CD4-positive, alpha-beta memory T cell (primary cell): ENCODE measurements around the gene MAP3K7CL. TPM values are rescaled to one million over a fixed set of nuclear protein-coding genes. Genes with fewer than 3 reads are reported as not detected.
"Not testable (repeated sequence)": the region's sequence is repeated elsewhere in the genome, so short reads cannot be mapped to it uniquely, and the experiment has no call there.

ENCODE experiments used
- CTCF ChIA-PET: fragments of 350-600 bp; sonication (Branson Sonifier 250); formaldehyde crosslinking; loops from one replicate; lab custom pipeline; 2021; ENCODE audit warnings: inconsistent platforms; ENCODE audit not compliant: partially characterized antibody; lab: Charles Lee
- POLR2A ChIA-PET: fragments of 350-600 bp; sonication (Branson Sonifier 250); formaldehyde crosslinking; loops from one replicate; lab custom pipeline; 2021; ENCODE audit not compliant: partially characterized antibody; lab: Charles Lee
- DNase-seq, 5 donors: peaks; one replicate each; pipeline versions ENCODE4 v3.0.0 to v3.0.0-alpha.2; 2020 to 2022; ENCODE audit warnings: mixed read lengths in 1 of 5
- H3K27ac ChIP-seq: one replicate; pipeline ENCODE4 v1.7.0; 2013; ENCODE audit warnings: low read depth, low read length
- H3K27me3 ChIP-seq: 2 replicates; pipeline ENCODE4 v1.7.0; 2013; ENCODE audit warnings: mild to moderate bottlenecking, low read length, moderate library complexity; ENCODE audit not compliant: insufficient read depth
- H3K36me3 ChIP-seq: 2 replicates; pipeline ENCODE4 v1.7.0; 2013; ENCODE audit warnings: mild to moderate bottlenecking, low read length, moderate library complexity; ENCODE audit not compliant: insufficient read depth
- H3K4me1 ChIP-seq: 2 replicates; pipeline ENCODE4 v1.7.0; 2013; ENCODE audit warnings: mild to moderate bottlenecking, low read length, moderate library complexity; ENCODE audit not compliant: insufficient read depth
- H3K4me3 ChIP-seq, 2 donors: one replicate each; pipeline ENCODE4 v1.7.0; 2013; ENCODE audit warnings: low read length in 2 of 2, mild to moderate bottlenecking in 1 of 2
- H3K9me3 ChIP-seq, 2 donors: one replicate each; pipeline ENCODE4 v1.7.0; 2013; ENCODE audit warnings: low read length in 2 of 2, control low read depth in 1 of 2; ENCODE audit not compliant: control insufficient read depth in 1 of 2
- H3K27ac Mint-ChIP-seq, 7 donors: one replicate each; pipeline ENCODE4 v1.8.0; 2020 to 2021; ENCODE audit warnings: mixed read lengths in 7 of 7, mild to moderate bottlenecking in 6 of 7, inconsistent platforms in 3 of 7, moderate library complexity in 3 of 7
- H3K27me3 Mint-ChIP-seq, 2 donors: one replicate each; pipeline ENCODE4 v1.8.0; 2020 to 2021; ENCODE audit warnings: mixed read lengths in 2 of 2
- H3K36me3 Mint-ChIP-seq, 2 donors: one replicate each; pipeline ENCODE4 v1.8.0; 2020 to 2021; ENCODE audit warnings: mixed read lengths in 2 of 2, inconsistent platforms in 1 of 2, mild to moderate bottlenecking in 1 of 2
- H3K4me1 Mint-ChIP-seq, 4 donors: one replicate each; pipeline ENCODE4 v1.8.0; 2020 to 2021; ENCODE audit warnings: mixed read lengths in 4 of 4, mild to moderate bottlenecking in 1 of 4
- H3K4me3 Mint-ChIP-seq, 8 donors: one replicate each; pipeline ENCODE4 v1.8.0; 2020 to 2021; ENCODE audit warnings: mixed read lengths in 8 of 8, mild to moderate bottlenecking in 7 of 8, moderate library complexity in 6 of 8, inconsistent platforms in 3 of 8
- H3K9me3 Mint-ChIP-seq, 8 donors: one replicate each; pipeline ENCODE4 v1.8.0; 2020 to 2021; ENCODE audit warnings: mixed read lengths in 8 of 8, mild to moderate bottlenecking in 5 of 8, inconsistent platforms in 3 of 8, moderate library complexity in 1 of 8
- intact Hi-C: fragments of 100-400 bp; cut with micrococcal nuclease; formaldehyde crosslinking; loops from one replicate; pipeline ENCODE4 v1.15.1; 2023
- polyA plus RNA-seq, 2 donors: library from polyadenylated mRNA; unstranded; fragments of 300-500 nt; fragmentation: Illumina TruSeq; gene quantifications; one replicate each; pipeline ENCODE4 v1.2.3, GENCODE V29; 2021
- total RNA-seq, 2 experiments: library from RNA; stranded (reverse); gene quantifications; one replicate each; pipeline ENCODE4 v1.2.3, GENCODE V29; 2021

Gene MAP3K7CL
- total and polyA plus RNA-seq, 4 experiments from 2014 or later, result 2.8 to 10.3 (median 7.4) TPM

GRCh38 chr21:29155933-29156260, 25.5 kb downstream of the MAP3K7CL start:
- no peaks in the 10 kb centered on the region for H3K27me3 ChIP-seq
- H3K27ac ChIP-seq, result no peak overlapping the region
- no peak overlapping the region for H3K4me3 ChIP-seq
- H3K9me3 ChIP-seq, result no peaks in the 10 kb centered on the region
- DNase-seq, result no peak
- no peaks in the 10 kb centered on the region for H3K27me3 Mint-ChIP-seq
- H3K36me3 Mint-ChIP-seq, result peaks cover 9 to 25% of the 10 kb centered on the region in 2 donors
- H3K36me3 ChIP-seq, result no peaks in the 10 kb centered on the region
- no peaks in the 10 kb centered on the region for H3K9me3 Mint-ChIP-seq
- H3K4me3 Mint-ChIP-seq, result no peak overlapping the region
- CTCF ChIA-PET, result interaction anchor here (1.1 kb wide), 1 partner anchor 17 kb away, joined by 3 read pairs; no protein-coding TSS in a partner anchor
- no peaks in the 10 kb centered on the region for H3K4me1 Mint-ChIP-seq
- no peaks in the 10 kb centered on the region for H3K4me1 ChIP-seq
- intact Hi-C loops, result no loop called here
- POLR2A ChIA-PET, result no interaction called here
- no peak overlapping the region for H3K27ac Mint-ChIP-seq

- Mint-ChIP-seq H3K36me3 (peaks cover 9 to 23% of the 10 kb centered on the region in 2 donors), H3K27me3 (no peaks in the 10 kb centered on the region), H3K9me3 (no peaks in the 10 kb centered on the region), H3K4me3 (no peak overlapping the region), H3K4me1 (no peaks in the 10 kb centered on the region), H3K27ac (no peak overlapping the region)
- H3K36me3 ChIP-seq, result no peaks in the 10 kb centered on the region
- no peak overlapping the region for H3K4me3 ChIP-seq
- ChIA-PET POLR2A (no interaction called here), CTCF (no interaction called here)
- H3K9me3 ChIP-seq, result no peaks in the 10 kb centered on the region
- intact Hi-C loops, result no loop called here
- no peak for DNase-seq
- H3K27me3 ChIP-seq, result no peaks in the 10 kb centered on the region
- no peak overlapping the region for H3K27ac ChIP-seq
- H3K4me1 ChIP-seq, result no peaks in the 10 kb centered on the region
Observed at GRCh38 chr21:29157080-29157479, 26.6 kb downstream of the MAP3K7CL start.

DNA sequence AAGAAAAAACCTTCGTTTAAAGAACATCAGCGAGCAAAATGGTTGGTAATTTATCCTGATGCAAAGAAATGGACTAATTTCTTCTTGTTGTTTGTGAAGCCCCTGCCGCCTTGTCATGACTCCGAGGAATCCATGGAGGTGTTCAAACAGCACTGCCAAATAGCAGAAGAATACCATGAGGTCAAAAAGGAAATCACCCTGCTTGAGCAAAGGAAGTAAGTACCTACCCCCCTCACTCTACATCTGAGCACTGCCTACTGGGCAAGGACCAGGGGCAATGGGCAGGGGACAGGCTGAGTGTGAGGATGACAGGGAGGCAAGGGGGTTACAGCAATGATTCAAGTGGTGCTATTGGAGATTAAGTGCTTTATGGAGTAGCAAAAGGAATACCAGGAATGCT, 29.4 kb downstream of the MAP3K7CL start:
- no peaks in the 10 kb centered on the region for H3K4me1 ChIP-seq
- intact Hi-C loops, result no loop called here
- H3K27me3 ChIP-seq, result no peaks in the 10 kb centered on the region
- H3K9me3 ChIP-seq, result no peaks in the 10 kb centered on the region
- ChIA-PET POLR2A (no interaction called here), CTCF (no interaction called here)
- no peak overlapping the region for H3K4me3 ChIP-seq
- peaks cover 0 to 13% of the 10 kb centered on the region in 2 donors for H3K36me3 Mint-ChIP-seq
- H3K27ac ChIP-seq, result no peak overlapping the region
- H3K4me1 Mint-ChIP-seq, result no peaks in the 10 kb centered on the region
- H3K9me3 Mint-ChIP-seq, result no peaks in the 10 kb centered on the region
- no peak overlapping the region for H3K4me3 Mint-ChIP-seq
- DNase-seq, result no peak
- H3K27me3 Mint-ChIP-seq, result no peaks in the 10 kb centered on the region
- H3K27ac Mint-ChIP-seq, result no peak overlapping the region
- H3K36me3 ChIP-seq, result no peaks in the 10 kb centered on the region

- H3K36me3 Mint-ChIP-seq, result peaks cover 4 to 14% of the 10 kb centered on the region in 2 donors
- H3K36me3 ChIP-seq, H3K4me3 ChIP-seq, H3K4me1 ChIP-seq, H3K27ac ChIP-seq, H3K9me3 ChIP-seq, POLR2A ChIA-PET, H3K4me1 Mint-ChIP-seq, H3K27ac Mint-ChIP-seq, DNase-seq, H3K4me3 Mint-ChIP-seq, H3K27me3 ChIP-seq, H3K9me3 Mint-ChIP-seq, H3K27me3 Mint-ChIP-seq, intact Hi-C loops: not testable (repeated sequence)
- CTCF ChIA-PET, result interaction anchor here (0.7 kb wide), 2 partner anchors 8 to 555 kb away, joined by 3 read pairs; no protein-coding TSS in a partner anchor
Observed at GRCh38 chr21:29162825-29163224, 32.4 kb downstream of the MAP3K7CL start.

DNA sequence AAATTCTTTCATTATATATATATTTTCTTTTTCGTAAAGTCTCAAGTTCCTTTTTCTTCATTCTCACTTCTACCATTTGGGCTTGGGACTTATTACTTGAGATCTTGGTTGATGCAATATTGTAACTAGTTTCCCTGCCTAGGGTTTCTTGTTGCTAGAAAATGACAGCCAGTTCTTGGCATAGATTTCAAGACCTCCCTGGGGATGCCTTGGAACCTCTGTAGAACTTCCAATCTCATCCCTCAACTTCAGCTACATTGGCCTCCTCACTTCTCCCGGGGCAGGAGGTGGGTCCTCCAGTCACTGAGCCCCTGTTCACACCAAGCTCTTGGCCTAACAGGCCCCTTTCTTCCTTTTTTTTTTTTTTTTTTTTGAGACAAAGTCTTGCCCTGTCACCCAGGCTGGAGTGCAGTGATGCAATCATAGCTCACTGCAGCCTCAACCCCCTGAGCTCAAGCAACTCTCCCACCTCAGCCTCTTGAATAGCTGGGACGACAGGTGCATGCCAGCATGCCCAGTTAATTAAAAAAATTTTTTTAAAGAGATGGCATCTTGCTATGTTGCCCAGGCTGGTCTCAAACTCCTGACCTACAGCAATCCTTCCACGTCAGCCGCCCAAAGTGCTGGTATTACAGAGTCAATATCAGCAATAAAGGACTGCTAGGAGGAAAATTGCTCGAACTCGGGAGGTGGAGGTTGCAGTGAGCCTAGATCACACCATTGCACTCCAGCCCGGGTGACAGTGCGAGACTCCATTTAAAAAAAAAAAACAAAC, 33.1 kb downstream of the MAP3K7CL start:
- no peaks in the 10 kb centered on the region for H3K4me1 ChIP-seq
- peaks cover 4 to 14% of the 10 kb centered on the region in 2 donors for H3K36me3 Mint-ChIP-seq
- no peaks in the 10 kb centered on the region for H3K27me3 Mint-ChIP-seq
- no peak overlapping the region for H3K27ac Mint-ChIP-seq
- no peak overlapping the region for H3K4me3 Mint-ChIP-seq
- CTCF ChIA-PET, result interaction anchor here (1.1 to 2.3 kb wide), 5 partner anchors 9 to 213 kb away, joined by 4 to 13 read pairs (median 4); no protein-coding TSS in a partner anchor
- no peaks in the 10 kb centered on the region for H3K36me3 ChIP-seq
- H3K9me3 ChIP-seq, result no peaks in the 10 kb centered on the region
- no peak overlapping the region for H3K4me3 ChIP-seq
- POLR2A ChIA-PET, result no interaction called here
- H3K4me1 Mint-ChIP-seq, result no peaks in the 10 kb centered on the region
- no peak for DNase-seq
- no peak overlapping the region for H3K27ac ChIP-seq
- no peaks in the 10 kb centered on the region for H3K9me3 Mint-ChIP-seq
- no peaks in the 10 kb centered on the region for H3K27me3 ChIP-seq
- intact Hi-C loops, result loop anchor here (1.0 kb wide), 2 partner anchors 185 to 209 kb away; no protein-coding TSS in a partner anchor

GRCh38 chr21:29164323-29164942, 34.0 kb downstream of the MAP3K7CL start:
- no peak for DNase-seq
- H3K4me1 Mint-ChIP-seq, result peaks cover 0 to 2% (median 0%) of the 10 kb centered on the region in 4 donors

GRCh38 chr21:29166323-29166722, 35.9 kb downstream of the MAP3K7CL start:
- H3K36me3 ChIP-seq, result no peaks in the 10 kb centered on the region
- no peaks in the 10 kb centered on the region for H3K4me1 ChIP-seq
- Mint-ChIP-seq H3K9me3 (no peaks in the 10 kb centered on the region), H3K36me3 (peaks cover 4 to 5% of the 10 kb centered on the region in 2 donors), H3K4me3 (no peak overlapping the region), H3K27me3 (no peaks in the 10 kb centered on the region), H3K4me1 (peaks cover 2 to 9% (median 4%) of the 10 kb centered on the region in 4 donors), H3K27ac (no peak overlapping the region)
- CTCF ChIA-PET, result no interaction called here
- intact Hi-C loops, result no loop called here
- no peak overlapping the region for H3K27ac ChIP-seq
- no peak for DNase-seq
- H3K9me3 ChIP-seq, result no peaks in the 10 kb centered on the region
- no peaks in the 10 kb centered on the region for H3K27me3 ChIP-seq
- H3K4me3 ChIP-seq, result no peak overlapping the region
- POLR2A ChIA-PET, result no interaction called here

More at GRCh38 chr21:29164323-29164942, 34.0 kb downstream of the MAP3K7CL start:
- Mint-ChIP-seq H3K9me3 (no peaks in the 10 kb centered on the region), H3K36me3 (peaks cover 4 to 12% of the 10 kb centered on the region in 2 donors), H3K27me3 (no peaks in the 10 kb centered on the region), H3K27ac (no peak overlapping the region), H3K4me3 (no peak overlapping the region)
- Histone ChIP-seq H3K27me3 (no peaks in the 10 kb centered on the region), H3K27ac (no peak overlapping the region), H3K36me3 (no peaks in the 10 kb centered on the region), H3K4me3 (no peak overlapping the region), H3K4me1 (no peaks in the 10 kb centered on the region), H3K9me3 (no peaks in the 10 kb centered on the region)
- ChIA-PET POLR2A (no interaction called here), CTCF (interaction anchor here (0.5 to 2.3 kb wide), 6 partner anchors 9 to 212 kb away, joined by 3 to 13 read pairs (median 4); no protein-coding TSS in a partner anchor)
- intact Hi-C loops, result loop anchor here (1.0 kb wide), 2 partner anchors 184 to 208 kb away; no protein-coding TSS in a partner anchor
